Spleen (tissue), 7 donors: ENCODE measurements around the gene LAMTOR4.
A peak's percentile ranks its signal among the peaks of the same experiment; 100 is the strongest.

Source experiments
- POLR2A ChIP-seq, 3 donors: fragments of 450-650 bp; IDR thresholded peaks; one replicate each; pipeline ENCODE4 v1.5.1; 2017; ENCODE audit warnings: antibody characterized with exemption in 3 of 3, mild to moderate bottlenecking in 1 of 3
- POLR2AphosphoS5 ChIP-seq, 3 donors: sonication (generic); formaldehyde crosslinking; IDR thresholded peaks; one replicate each; pipeline ENCODE4 v1.5.1; 2017; ENCODE audit warnings: antibody characterized with exemption in 3 of 3
- TF ChIP-seq, protein P1 (sequence below), 11 experiments: fragments of 200-600 bp in 7 of 11; fragments of 450-650 bp in 4 of 11; sonication (generic) in 4 of 11; IDR thresholded peaks in 8 of 11; conservative IDR thresholded peaks in 3 of 11; 1 replicate in 7 of 11; 2 replicates in 4 of 11; pipeline versions ENCODE4 v1.4.0 to v1.8.0; 2016 to 2021; ENCODE audit warnings: antibody characterized with exemption in 11 of 11, inconsistent platforms in 4 of 11, mild to moderate bottlenecking in 1 of 11
- donor health status: DM: no; HTN: no; CAD: no; lungs with moderate emphysema.
- donor health status: DM: no; HTN: no; CAD: no.
- donor health status: DM: no; HTN: no; CAD: no.

DNA sequence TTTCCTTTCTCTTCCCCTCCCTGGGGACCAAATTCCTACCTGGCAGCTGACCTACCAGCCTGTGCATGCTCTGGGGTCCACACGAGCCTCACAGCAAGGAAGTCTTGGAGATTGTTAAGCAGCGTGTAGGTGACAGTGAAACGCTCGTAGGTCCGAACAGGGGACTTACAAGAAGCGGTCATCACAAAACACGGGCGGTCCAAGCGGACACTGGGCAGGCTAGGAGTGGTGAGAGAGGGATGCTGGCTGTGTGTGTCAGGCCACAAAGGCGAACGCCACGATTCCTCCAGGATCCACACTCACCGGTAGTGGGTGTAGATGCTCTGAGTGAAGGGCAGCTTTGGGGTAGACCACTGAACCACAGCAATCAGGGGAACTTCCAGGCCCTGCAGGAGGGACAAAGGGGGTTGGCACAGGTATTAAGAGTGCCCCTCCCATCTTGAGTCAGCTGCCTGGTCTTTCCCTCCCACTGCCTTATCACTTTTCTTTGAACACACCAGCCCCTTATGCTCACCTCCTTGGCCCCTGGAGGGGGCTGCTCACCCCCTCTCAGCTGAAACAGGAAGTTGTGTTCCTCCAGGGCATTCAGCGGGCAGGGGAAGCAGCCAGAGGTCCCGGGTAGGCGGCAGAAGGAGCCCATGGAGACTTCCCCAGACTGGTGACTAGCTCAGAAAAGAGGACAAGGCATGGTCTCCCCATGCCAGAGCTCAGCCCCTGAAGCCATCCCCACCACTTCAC lies 7.8 kb downstream of the LAMTOR4 start:
- TF ChIP-seq, protein P1, sequence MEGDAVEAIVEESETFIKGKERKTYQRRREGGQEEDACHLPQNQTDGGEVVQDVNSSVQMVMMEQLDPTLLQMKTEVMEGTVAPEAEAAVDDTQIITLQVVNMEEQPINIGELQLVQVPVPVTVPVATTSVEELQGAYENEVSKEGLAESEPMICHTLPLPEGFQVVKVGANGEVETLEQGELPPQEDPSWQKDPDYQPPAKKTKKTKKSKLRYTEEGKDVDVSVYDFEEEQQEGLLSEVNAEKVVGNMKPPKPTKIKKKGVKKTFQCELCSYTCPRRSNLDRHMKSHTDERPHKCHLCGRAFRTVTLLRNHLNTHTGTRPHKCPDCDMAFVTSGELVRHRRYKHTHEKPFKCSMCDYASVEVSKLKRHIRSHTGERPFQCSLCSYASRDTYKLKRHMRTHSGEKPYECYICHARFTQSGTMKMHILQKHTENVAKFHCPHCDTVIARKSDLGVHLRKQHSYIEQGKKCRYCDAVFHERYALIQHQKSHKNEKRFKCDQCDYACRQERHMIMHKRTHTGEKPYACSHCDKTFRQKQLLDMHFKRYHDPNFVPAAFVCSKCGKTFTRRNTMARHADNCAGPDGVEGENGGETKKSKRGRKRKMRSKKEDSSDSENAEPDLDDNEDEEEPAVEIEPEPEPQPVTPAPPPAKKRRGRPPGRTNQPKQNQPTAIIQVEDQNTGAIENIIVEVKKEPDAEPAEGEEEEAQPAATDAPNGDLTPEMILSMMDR (IDR thresholded peaks at IDR 0.05 in 8 of 11, conservative IDR thresholded peaks at IDR 0.05 in 3 of 11): no peak
- TF ChIP-seq POLR2AphosphoS5 (IDR thresholded peaks at IDR 0.05): peak in 1 of 3 donors; percentile 26
- no peak for TF ChIP-seq POLR2A (IDR thresholded peaks at IDR 0.05)
